Neutrophil (primary cell): Measurements from ENCODE around the gene BANP.
"Not testable (repeated sequence)": the region's sequence is repeated elsewhere in the genome, so short reads cannot be mapped to it uniquely, and the experiment has no call there.

Experiments used
- H3K27ac ChIP-seq: fragments of 200-600 bp; sonication (generic); 2 replicates; pipeline ENCODE4 v1.5.1; 2016; ENCODE audit warnings: mild to moderate bottlenecking, moderate library complexity
- H3K27me3 ChIP-seq: fragments of 200-600 bp; sonication (generic); 2 replicates; pipeline ENCODE4 v1.6.0; 2016; ENCODE audit warnings: mild to moderate bottlenecking
- H3K36me3 ChIP-seq: fragments of 200-600 bp; sonication (generic); 2 replicates; pipeline ENCODE4 v1.5.1; 2017
- H3K4me1 ChIP-seq, 2 experiments: fragments of 200-600 bp in 1 of 2; sonication (generic) in 1 of 2; 1 replicate in 1 of 2; 2 replicates in 1 of 2; pipeline versions ENCODE4 v1.5.1 to v1.6.1; 2013 to 2016; ENCODE audit warnings: low read depth in 1 of 2, low read length in 1 of 2, mild to moderate bottlenecking in 1 of 2, moderate library complexity in 1 of 2; ENCODE audit not compliant: control insufficient read depth in 1 of 2, insufficient read depth in 1 of 2
- H3K4me3 ChIP-seq, 2 experiments: fragments of 200-600 bp in 1 of 2; sonication (generic) in 1 of 2; 1 replicate in 1 of 2; 2 replicates in 1 of 2; pipeline ENCODE4 v1.5.1; 2013 to 2016; ENCODE audit warnings: low read depth in 1 of 2, low read length in 1 of 2, mild to moderate bottlenecking in 1 of 2, moderate library complexity in 1 of 2
- H3K9me3 ChIP-seq: fragments of 200-600 bp; sonication (generic); 2 replicates; pipeline ENCODE4 v1.5.1; 2016
- CTCF ChIP-seq: fragments of 200-600 bp; sonication (generic); IDR thresholded peaks from 2 replicates; pipeline ENCODE4 v1.5.1; 2016; ENCODE audit warnings: antibody characterized with exemption

Gene BANP

GRCh38 chr16:87982581-87983041 is 31.4 kb downstream of the BANP start:
- no peaks in the 10 kb centered on the region for H3K4me1 ChIP-seq
- peaks cover 72% of the 10 kb centered on the region for H3K36me3 ChIP-seq
- no peak overlapping the region for H3K27ac ChIP-seq
- H3K4me3 ChIP-seq = no peak overlapping the region
- no peaks in the 10 kb centered on the region for H3K9me3 ChIP-seq
- no peaks in the 10 kb centered on the region for H3K27me3 ChIP-seq
- no peak for TF ChIP-seq CTCF

- peaks cover 69% of the 10 kb centered on the region for H3K36me3 ChIP-seq
- H3K4me1 ChIP-seq, H3K9me3 ChIP-seq, H3K27me3 ChIP-seq, H3K4me3 ChIP-seq, H3K27ac ChIP-seq: not testable (repeated sequence)
Observed at GRCh38 chr16:87983072-87983736, 32.0 kb downstream of the BANP start.

GRCh38 chr16:87983737-87984097 is 32.5 kb downstream of the BANP start:
- H3K9me3 ChIP-seq, H3K4me3 ChIP-seq, H3K27ac ChIP-seq, H3K4me1 ChIP-seq, H3K27me3 ChIP-seq: not testable (repeated sequence)
- peaks cover 69% of the 10 kb centered on the region for H3K36me3 ChIP-seq

- not testable (repeated sequence) for H3K27me3 ChIP-seq, H3K4me3 ChIP-seq, H3K27ac ChIP-seq, H3K4me1 ChIP-seq, H3K9me3 ChIP-seq
- peaks cover 70% of the 10 kb centered on the region for H3K36me3 ChIP-seq
Observed at GRCh38 chr16:87984180-87984579, 32.9 kb downstream of the BANP start.

GRCh38 chr16:87984632-87985267 is 33.5 kb downstream of the BANP start:
- H3K27me3 ChIP-seq = no peaks in the 10 kb centered on the region
- TF ChIP-seq CTCF = no peak
- H3K27ac ChIP-seq = no peak overlapping the region
- H3K36me3 ChIP-seq = peaks cover 72% of the 10 kb centered on the region
- no peaks in the 10 kb centered on the region for H3K9me3 ChIP-seq
- H3K4me1 ChIP-seq = no peaks in the 10 kb centered on the region
- no peak overlapping the region for H3K4me3 ChIP-seq

GRCh38 chr16:87985493-87985892 is 34.3 kb downstream of the BANP start:
- H3K9me3 ChIP-seq, H3K27ac ChIP-seq, H3K4me3 ChIP-seq, H3K4me1 ChIP-seq, H3K27me3 ChIP-seq: not testable (repeated sequence)
- peaks cover 72% of the 10 kb centered on the region for H3K36me3 ChIP-seq

- not testable (repeated sequence) for H3K4me1 ChIP-seq, H3K4me3 ChIP-seq, H3K27me3 ChIP-seq, H3K27ac ChIP-seq, H3K9me3 ChIP-seq
- H3K36me3 ChIP-seq = peaks cover 71% of the 10 kb centered on the region
Observed at GRCh38 chr16:87986361-87986849, 35.2 kb downstream of the BANP start.

GRCh38 chr16:87988596-87988995 is 37.4 kb downstream of the BANP start:
- H3K36me3 ChIP-seq = peaks cover 49% of the 10 kb centered on the region
- not testable (repeated sequence) for H3K4me3 ChIP-seq, H3K4me1 ChIP-seq, H3K27ac ChIP-seq, H3K9me3 ChIP-seq, H3K27me3 ChIP-seq

- H3K9me3 ChIP-seq, H3K27ac ChIP-seq, H3K4me1 ChIP-seq, H3K4me3 ChIP-seq, H3K27me3 ChIP-seq: not testable (repeated sequence)
- H3K36me3 ChIP-seq = peaks cover 47% of the 10 kb centered on the region
Observed at GRCh38 chr16:87990254-87990653, 39.0 kb downstream of the BANP start.

GRCh38 chr16:87992142-87992541 is 40.9 kb downstream of the BANP start:
- H3K4me3 ChIP-seq, H3K9me3 ChIP-seq, H3K27me3 ChIP-seq, H3K27ac ChIP-seq, H3K4me1 ChIP-seq: not testable (repeated sequence)
- peaks cover 42% of the 10 kb centered on the region for H3K36me3 ChIP-seq
